Large intestine (tissue), 3 donors: Measurements from ENCODE around the gene CISD3. TPM values are rescaled to one million over a fixed set of nuclear protein-coding genes. Genes with fewer than 3 reads are reported as not detected.

Experiments used
- DNase-seq, 2 donors: peaks; one replicate each; pipeline versions ENCODE4 v3.0.0 to v3.0.0-alpha.2; 2013
- H3K27ac ChIP-seq: one replicate; pipeline ENCODE4 v1.5.1; 2013; ENCODE audit warnings: low read length
- H3K27me3 ChIP-seq: 2 replicates; pipeline ENCODE4 v1.6.1; 2013; ENCODE audit warnings: low read length; ENCODE audit not compliant: control insufficient read depth, insufficient read depth
- H3K36me3 ChIP-seq: 2 replicates; pipeline ENCODE4 v1.6.1; 2013; ENCODE audit warnings: low read length; ENCODE audit not compliant: control insufficient read depth, insufficient read depth
- H3K4me1 ChIP-seq: one replicate; pipeline ENCODE4 v1.6.1; 2013; ENCODE audit warnings: low read length; ENCODE audit not compliant: control insufficient read depth, insufficient read depth
- H3K4me3 ChIP-seq: one replicate; pipeline ENCODE4 v1.5.1; 2013; ENCODE audit warnings: low read length
- H3K9me3 ChIP-seq: one replicate; pipeline ENCODE4 v1.6.1; 2013; ENCODE audit warnings: mild to moderate bottlenecking, low read depth, low read length, moderate library complexity; ENCODE audit not compliant: control insufficient read depth
- WGBS: methylation state at CpG from one replicate; pipeline ENCODE4 v1.1.5; 2013; ENCODE audit warnings: low lambda C conversion rate; ENCODE audit not compliant: insufficient coverage; 5-methylcytosine and 5-hydroxymethylcytosine counted together
- polyA plus RNA-seq: library from polyadenylated mRNA; unstranded; fragments of 120-200 nt; gene quantifications from one replicate; pipeline ENCODE4 v1.2.1, GENCODE V29; 2013

CISD3 gene
- polyA plus RNA-seq, 1 donor, result 47.7 TPM

GRCh38 chr17:38766341-38766740 lies 36.2 kb downstream of the CISD3 start:
- Histone ChIP-seq H3K9me3 (no peaks in the 10 kb centered on the region), H3K27me3 (no peaks in the 10 kb centered on the region), H3K27ac (no peak overlapping the region), H3K4me3 (no peak overlapping the region), H3K4me1 (no peaks in the 10 kb centered on the region), H3K36me3 (peaks cover 86% of the 10 kb centered on the region)
- WGBS, result no CpG with 5 or more reads among the region's 5 CpGs
- no peak for DNase-seq

- no peak for DNase-seq
- Histone ChIP-seq H3K9me3 (no peaks in the 10 kb centered on the region), H3K36me3 (peaks cover 89% of the 10 kb centered on the region), H3K4me3 (no peak overlapping the region), H3K27me3 (no peaks in the 10 kb centered on the region), H3K27ac (no peak overlapping the region), H3K4me1 (no peaks in the 10 kb centered on the region)
- WGBS, result no CpG with 5 or more reads among the region's 6 CpGs
Measured at GRCh38 chr17:38768417-38768816, 38.3 kb downstream of the CISD3 start.

GRCh38 chr17:38773258-38773657 lies 43.1 kb downstream of the CISD3 start:
- no peak overlapping the region for H3K27ac ChIP-seq
- no peaks in the 10 kb centered on the region for H3K4me1 ChIP-seq
- H3K36me3 ChIP-seq, result peaks cover 84% of the 10 kb centered on the region
- H3K27me3 ChIP-seq, result no peaks in the 10 kb centered on the region
- DNase-seq, result no peak
- no peaks in the 10 kb centered on the region for H3K9me3 ChIP-seq
- H3K4me3 ChIP-seq, result no peak overlapping the region

- WGBS, result no CpG with 5 or more reads among the region's 7 CpGs
- no peak overlapping the region for H3K27ac ChIP-seq
- no peak for DNase-seq
- H3K4me3 ChIP-seq, result no peak overlapping the region
- no peaks in the 10 kb centered on the region for H3K9me3 ChIP-seq
- H3K4me1 ChIP-seq, result no peaks in the 10 kb centered on the region
- no peaks in the 10 kb centered on the region for H3K27me3 ChIP-seq
- H3K36me3 ChIP-seq, result peaks cover 89% of the 10 kb centered on the region
Measured at GRCh38 chr17:38777641-38778250, 47.6 kb downstream of the CISD3 start.

- no peak overlapping the region for H3K4me3 ChIP-seq
- H3K4me1 ChIP-seq, result no peaks in the 10 kb centered on the region
- WGBS, result no CpG with 5 or more reads among the region's 23 CpGs
- no peaks in the 10 kb centered on the region for H3K9me3 ChIP-seq
- no peaks in the 10 kb centered on the region for H3K27me3 ChIP-seq
- DNase-seq, result no peak
- H3K36me3 ChIP-seq, result peaks cover 93% of the 10 kb centered on the region
- no peak overlapping the region for H3K27ac ChIP-seq
Measured at GRCh38 chr17:38779965-38780752, 50.0 kb downstream of the CISD3 start.

- Histone ChIP-seq H3K9me3 (no peaks in the 10 kb centered on the region), H3K27ac (no peak overlapping the region), H3K4me3 (no peak overlapping the region), H3K4me1 (no peaks in the 10 kb centered on the region), H3K27me3 (no peaks in the 10 kb centered on the region), H3K36me3 (peaks cover 81% of the 10 kb centered on the region)
- WGBS, result 100% methylated on average over 1 of the region's 3 CpGs
- DNase-seq, result no peak
Measured at GRCh38 chr17:38783227-38783626, 53.1 kb downstream of the CISD3 start.

Other genes with a start within 250 kb of the CISD3 start
- 7.6 TPM for gene SRCIN1, start 124.4 kb upstream of the CISD3 start, polyA plus RNA-seq
- 0.57 TPM for gene EPOP, start 55.4 kb upstream of the CISD3 start, polyA plus RNA-seq
- gene MLLT6, start 25.1 kb upstream of the CISD3 start, polyA plus RNA-seq, result 98.2 TPM
- gene PCGF2, start 18.0 kb downstream of the CISD3 start, polyA plus RNA-seq, result 27.7 TPM
- 117 TPM for gene PSMB3, start 22.4 kb downstream of the CISD3 start, polyA plus RNA-seq
- gene PIP4K2B, start 69.2 kb downstream of the CISD3 start, polyA plus RNA-seq, result 33.4 TPM
- 20.1 TPM for gene CWC25, start 95.0 kb downstream of the CISD3 start, polyA plus RNA-seq
- gene RPL23, start 123.4 kb downstream of the CISD3 start, polyA plus RNA-seq, result 2,763 TPM
- gene LASP1, start 139.7 kb downstream of the CISD3 start, polyA plus RNA-seq, result 244 TPM
- gene FBXO47, start 237.1 kb downstream of the CISD3 start, polyA plus RNA-seq, result not detected